SHP77 treated with DMSO at 0.1 percent for 48 hours (cell line): ENCODE data around the gene RUVBL1.
"Not testable (repeated sequence)": the region's sequence is repeated elsewhere in the genome, so short reads cannot be mapped to it uniquely, and the experiment has no call there.

Source experiments
- DNase-seq: peaks from one replicate; lab custom pipeline; 2025; lab: John Stamatoyannopoulos, UW

RUVBL1 gene

GRCh38 chr3:128123538-128124368 is at the start of gene RUVBL1:
Gene RUVBL1 (minus strand): TSS chr3:128123812. CDS start chr3:128123724, 88 bp downstream.
- DNase-seq: peak; percentile 95

DNA sequence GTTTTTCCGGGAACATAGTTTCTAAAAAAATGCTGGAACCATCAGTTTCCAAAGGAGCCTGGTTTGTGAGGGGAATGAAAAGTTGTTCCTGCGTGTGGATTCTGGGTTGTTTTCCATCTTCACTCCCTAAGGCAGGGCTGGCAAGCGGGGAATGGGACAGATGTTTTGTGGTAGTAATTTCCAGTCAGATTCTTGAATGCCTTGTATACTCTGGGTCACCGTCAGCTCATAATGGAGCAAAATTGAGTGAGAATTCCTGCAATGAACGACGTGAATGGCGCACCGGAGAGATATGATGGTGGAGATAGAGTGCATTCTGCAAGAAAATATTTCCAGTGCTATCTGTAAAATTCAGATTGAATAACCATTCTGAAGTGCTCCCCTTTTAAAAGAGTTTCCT is 49.6 kb upstream of the RUVBL1 start:
- DNase-seq: no peak

- peak; percentile 11 for DNase-seq
These were observed 47.4 kb upstream of the RUVBL1 start for GRCh38 chr3:128170866-128171516.

GRCh38 chr3:128168836-128169235 is 45.2 kb upstream of the RUVBL1 start:
- DNase-seq: no peak

DNA sequence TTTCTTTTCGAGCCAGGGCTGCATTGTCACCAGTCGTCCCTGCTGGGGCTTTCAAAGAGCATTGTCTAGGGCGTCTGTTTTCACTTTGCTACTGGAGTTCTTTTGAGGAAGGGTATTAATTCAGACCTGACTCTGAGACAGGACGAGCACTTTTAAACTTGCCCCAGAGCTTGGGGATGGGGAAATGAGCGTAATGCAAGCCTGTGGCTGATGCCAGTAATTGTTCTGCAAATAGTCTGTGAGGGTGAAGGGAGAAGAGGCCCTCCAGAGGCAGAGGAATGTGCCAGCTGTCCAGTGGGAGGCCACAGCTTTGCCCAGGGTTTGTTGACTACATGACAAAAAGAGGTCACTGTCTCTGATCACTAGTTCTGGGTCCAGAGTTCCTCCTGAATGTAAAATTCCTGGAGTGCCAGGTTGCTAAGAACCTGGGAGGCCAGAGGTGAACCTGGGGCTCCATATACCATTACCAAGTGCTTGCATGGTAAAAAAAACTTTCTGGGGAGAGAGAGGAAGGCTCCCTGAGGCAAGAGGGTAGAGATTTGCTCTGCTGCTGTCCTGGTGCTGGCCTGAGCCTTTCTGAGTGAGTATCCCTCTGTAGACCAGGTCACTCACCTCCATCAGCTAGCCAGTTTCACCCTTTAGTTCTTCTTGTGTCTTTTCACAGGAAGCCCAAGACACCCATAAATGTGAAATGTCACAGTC is 44.5 kb upstream of the RUVBL1 start:
- DNase-seq: no peak

GRCh38 chr3:128167646-128167972 is 44.0 kb upstream of the RUVBL1 start:
- DNase-seq: no peak

DNA sequence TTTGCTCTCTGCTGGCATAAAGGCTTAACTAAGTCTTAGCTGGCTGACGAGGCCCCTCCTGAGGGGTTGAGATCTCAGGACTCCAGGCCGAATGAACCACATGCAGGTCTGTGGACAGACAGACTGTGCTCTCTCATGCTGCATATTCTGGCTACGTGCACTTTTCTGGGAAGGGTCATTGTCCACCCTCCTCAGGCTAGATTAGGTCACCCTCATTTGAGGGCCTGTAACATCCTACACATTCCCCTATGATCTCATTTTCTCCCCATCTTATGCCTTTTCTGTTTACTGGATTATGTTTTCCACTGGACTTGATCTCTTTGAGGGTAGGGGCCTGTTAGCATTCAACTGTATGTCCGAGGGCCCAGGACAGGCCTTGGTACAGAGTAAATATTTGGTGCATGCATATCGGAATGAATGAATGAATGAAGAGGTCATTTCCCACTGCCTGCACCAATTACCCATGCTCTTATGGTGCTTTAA is 43.4 kb upstream of the RUVBL1 start:
- no peak for DNase-seq

GRCh38 chr3:128163432-128163831 is 39.8 kb upstream of the RUVBL1 start:
- DNase-seq: no peak

- no peak for DNase-seq
These were observed 37.0 kb upstream of the RUVBL1 start for GRCh38 chr3:128160661-128161060.

GRCh38 chr3:128155616-128156360 is 32.2 kb upstream of the RUVBL1 start:
- DNase-seq: no peak

GRCh38 chr3:128154354-128154753 is 30.7 kb upstream of the RUVBL1 start:
- not testable (repeated sequence) for DNase-seq

DNA sequence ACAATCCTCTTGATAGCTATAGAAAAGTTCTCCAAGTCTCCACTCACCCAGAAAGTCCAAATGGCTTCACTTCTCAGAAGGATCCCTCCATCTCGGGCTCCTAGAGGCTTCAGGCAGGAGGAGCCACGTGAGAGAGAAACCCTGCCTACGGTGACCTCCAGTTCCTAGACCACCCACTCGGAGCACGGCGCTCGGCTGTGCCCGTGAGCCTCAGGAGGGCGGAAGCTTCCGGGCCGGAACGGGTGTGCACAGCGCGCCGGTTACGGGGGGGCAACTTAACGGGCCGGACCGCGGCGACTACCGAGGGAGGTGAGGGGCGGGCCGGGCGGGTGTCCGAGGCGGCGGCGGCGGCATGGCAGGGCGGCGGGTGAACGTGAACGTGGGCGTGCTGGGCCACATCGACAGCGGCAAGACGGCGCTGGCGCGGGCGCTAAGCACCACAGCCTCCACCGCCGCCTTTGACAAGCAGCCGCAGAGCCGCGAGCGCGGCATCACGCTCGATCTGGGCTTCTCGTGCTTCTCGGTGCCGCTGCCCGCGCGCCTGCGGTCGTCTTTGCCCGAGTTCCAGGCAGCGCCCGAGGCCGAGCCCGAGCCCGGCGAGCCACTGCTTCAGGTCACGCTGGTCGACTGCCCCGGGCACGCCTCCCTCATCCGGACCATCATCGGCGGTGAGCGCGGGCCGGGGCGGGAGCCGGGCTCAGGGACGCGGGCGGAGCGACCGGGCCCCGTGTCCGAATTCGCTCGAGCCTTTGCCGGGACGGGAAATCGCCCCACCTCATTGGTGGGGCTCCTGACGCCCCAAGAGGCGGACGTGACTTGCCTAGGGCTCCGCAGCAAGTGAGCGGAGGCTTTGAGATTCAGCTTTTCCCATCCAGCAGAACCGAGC is 29.8 kb upstream of the RUVBL1 start, which contains the start of gene EEFSEC:
Gene EEFSEC, plus strand, starts transcription at position 326 of the 886 bp plus-strand sequence. Its CDS starts 27 bp downstream, at position 353.
- DNase-seq: peak; percentile 71

- DNase-seq: peak; percentile 71
These were observed 29.0 kb upstream of the RUVBL1 start for GRCh38 chr3:128152419-128153155.

DNA sequence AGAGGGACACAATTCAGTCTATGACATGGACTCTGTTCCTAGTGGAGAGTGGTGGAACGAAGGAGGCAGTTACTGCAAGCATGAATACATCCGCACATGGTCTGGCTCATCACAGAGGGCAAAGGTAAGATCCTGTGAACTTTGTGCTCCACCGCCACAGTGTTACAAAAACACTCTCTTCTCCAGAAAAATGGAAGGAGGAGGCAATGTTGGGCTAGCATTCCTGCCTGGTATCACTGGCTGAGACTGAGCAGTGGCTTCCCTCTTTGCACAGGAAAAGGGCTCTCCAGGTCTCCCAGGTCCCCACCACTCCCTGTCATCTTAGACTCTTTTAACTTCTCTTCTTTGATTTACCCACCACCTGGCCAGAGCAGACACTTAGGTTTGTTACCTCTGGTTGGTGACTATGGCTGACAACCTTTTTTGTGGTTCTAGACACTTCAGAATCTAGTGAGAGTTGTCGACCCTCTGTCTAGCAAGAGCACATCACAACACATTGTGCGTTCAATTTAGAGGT is 28.2 kb upstream of the RUVBL1 start:
- no peak for DNase-seq

DNA sequence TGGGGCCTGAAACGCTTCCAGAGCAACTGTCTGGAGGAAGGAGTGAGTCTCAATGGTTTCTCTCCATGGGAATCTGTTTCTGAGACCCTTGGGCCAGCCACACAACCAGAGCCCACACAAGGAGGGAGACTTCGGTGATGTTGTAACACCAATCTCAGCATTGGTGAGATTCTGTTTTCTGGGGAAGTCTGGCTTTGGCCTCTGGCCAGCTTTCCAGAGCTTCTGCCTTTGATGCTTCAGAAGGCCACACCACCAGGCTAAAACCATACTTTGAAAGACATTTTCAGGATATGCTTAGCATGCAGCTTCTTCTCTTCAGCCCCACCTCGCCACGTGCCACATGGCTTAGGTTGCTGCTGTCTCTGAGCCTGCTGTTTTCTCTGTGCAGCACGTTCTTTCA is 26.0 kb upstream of the RUVBL1 start:
- DNase-seq: no peak

GRCh38 chr3:128146201-128146600 is 22.6 kb upstream of the RUVBL1 start:
- no peak for DNase-seq

DNA sequence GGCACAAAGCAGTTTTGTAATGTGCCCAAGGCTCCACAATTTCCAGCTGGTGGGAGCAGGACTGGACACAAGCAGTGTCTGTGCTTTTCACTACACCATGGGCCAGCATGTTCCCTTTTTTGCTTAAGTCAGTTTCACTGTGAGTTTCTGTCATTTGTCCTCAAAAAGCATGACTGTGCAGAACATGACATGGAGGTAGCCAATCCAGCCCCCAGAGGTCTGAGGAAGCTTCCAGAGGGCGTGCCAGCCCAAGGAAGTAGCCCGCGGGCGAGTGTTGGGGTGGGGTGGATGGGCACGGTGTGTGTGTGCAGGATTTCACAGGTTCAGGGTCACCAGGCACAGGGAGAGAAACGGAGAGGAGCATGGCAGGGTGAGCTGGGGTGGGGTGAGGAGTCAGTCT is 21.7 kb upstream of the RUVBL1 start:
- no peak for DNase-seq

DNA sequence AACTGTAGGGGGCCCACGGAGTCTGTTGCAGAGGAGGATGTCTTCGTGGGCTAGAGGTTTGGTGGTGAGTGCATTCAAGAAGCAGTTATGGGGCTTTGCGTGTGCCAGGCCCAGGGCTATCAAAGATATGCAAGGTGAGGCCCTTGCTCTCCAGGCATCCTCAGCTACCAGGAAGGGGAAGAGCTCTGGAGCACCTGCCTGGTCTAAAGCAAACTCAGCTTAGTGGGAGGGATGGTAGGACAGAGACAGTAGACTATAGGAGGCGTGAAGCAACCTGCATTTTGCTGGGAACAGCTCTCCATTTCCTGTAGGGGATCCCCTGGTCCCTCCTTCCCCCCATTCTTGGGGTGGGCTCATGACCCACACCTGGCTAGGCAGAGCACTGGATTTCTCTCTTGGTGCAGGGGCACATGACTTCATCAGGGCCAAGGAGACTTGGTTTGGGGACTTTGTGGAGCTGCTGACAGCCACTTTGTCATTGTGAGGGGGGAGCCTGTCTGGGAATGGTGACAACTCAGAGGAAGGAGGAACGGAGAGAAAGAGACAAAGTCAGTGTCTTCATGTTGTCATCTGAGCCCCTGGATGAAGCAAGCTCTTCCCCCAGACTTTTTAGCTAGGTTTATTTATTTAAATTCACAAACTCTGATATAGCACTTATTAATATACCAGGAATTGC is 21.0 kb upstream of the RUVBL1 start:
- no peak for DNase-seq

DNA sequence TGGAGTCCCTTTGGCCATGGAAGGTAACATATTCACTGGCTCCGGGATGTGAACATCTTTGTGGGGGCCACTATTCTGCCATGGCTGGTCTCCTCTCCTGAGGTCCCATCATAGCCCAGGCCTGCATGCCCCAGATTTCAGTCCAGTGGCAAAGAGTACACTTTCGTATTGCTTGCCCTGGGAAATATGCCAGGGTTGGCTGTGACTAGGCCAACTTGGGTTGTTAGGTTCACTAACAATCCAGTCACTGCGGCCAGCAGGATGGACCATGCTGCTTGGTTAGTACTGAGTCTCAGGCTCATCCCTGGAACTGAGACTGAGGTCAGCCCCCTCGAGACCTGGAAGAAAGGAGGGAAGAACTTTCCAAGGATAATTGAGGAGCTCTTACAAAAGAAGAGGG is 19.9 kb upstream of the RUVBL1 start:
- DNase-seq: no peak
